Fibroblast of the conjunctiva (primary cell): ENCODE results near the gene CARD9.
"Not testable (repeated sequence)": the region's sequence is repeated elsewhere in the genome, so short reads cannot be mapped to it uniquely, and the experiment has no call there.

Experiments
- DNase-seq: peaks from one replicate; pipeline ENCODE4 v3.0.0-alpha.2; 2010; ENCODE audit warnings: low read depth

CARD9 gene

GRCh38 chr9:136322756-136323330 is 50.6 kb downstream of the CARD9 start:
- no peak for DNase-seq

- no peak for DNase-seq
Measured at GRCh38 chr9:136321561-136321960, 51.9 kb downstream of the CARD9 start.

- DNase-seq = not testable (repeated sequence)
Measured at GRCh38 chr9:136320972-136321371, 52.5 kb downstream of the CARD9 start.

- not testable (repeated sequence) for DNase-seq
Measured at GRCh38 chr9:136319955-136320354, 53.5 kb downstream of the CARD9 start.

- not testable (repeated sequence) for DNase-seq
Measured at GRCh38 chr9:136319244-136319643, 54.2 kb downstream of the CARD9 start.

- DNase-seq = no peak
Measured at GRCh38 chr9:136318776-136319241, 54.7 kb downstream of the CARD9 start.

- no peak for DNase-seq
Measured at GRCh38 chr9:136318111-136318775, 55.2 kb downstream of the CARD9 start.

GRCh38 chr9:136317695-136318094 is 55.8 kb downstream of the CARD9 start:
- DNase-seq = no peak

- no peak for DNase-seq
Measured at GRCh38 chr9:136316896-136317676, 56.4 kb downstream of the CARD9 start.

- no peak for DNase-seq
Measured at GRCh38 chr9:136316271-136316751, 57.2 kb downstream of the CARD9 start.

- DNase-seq = no peak
Measured at GRCh38 chr9:136314944-136315343, 58.5 kb downstream of the CARD9 start.

- no peak for DNase-seq
Measured at GRCh38 chr9:136314056-136314416, 59.4 kb downstream of the CARD9 start.
